NCI-H774 (cell line): Measurements from ENCODE around the gene SSX7.
"Not testable (repeated sequence)": the region's sequence is repeated elsewhere in the genome, so short reads cannot be mapped to it uniquely, and the experiment has no call there.

Experiments
- DNase-seq: peaks from one replicate; lab custom pipeline; 2025; lab: John Stamatoyannopoulos, UW

SSX7 gene

GRCh38 chrX:52654800-52655199 lies at the start of gene SSX7:
Gene SSX7, minus strand, starts transcription at chrX:52654900. Its CDS starts 1,428 bp downstream, at chrX:52653472.
- not testable (repeated sequence) for DNase-seq

- DNase-seq, result not testable (repeated sequence)
Measured at GRCh38 chrX:52692034-52692433, 37.3 kb upstream of the SSX7 start.

- not testable (repeated sequence) for DNase-seq
Measured at GRCh38 chrX:52662218-52662617, 7.5 kb upstream of the SSX7 start.

- not testable (repeated sequence) for DNase-seq
Measured at GRCh38 chrX:52655475-52655874, 775 bp upstream of the SSX7 start.

GRCh38 chrX:52650676-52651075 lies 4.0 kb downstream of the SSX7 start:
- not testable (repeated sequence) for DNase-seq

- not testable (repeated sequence) for DNase-seq
Measured at GRCh38 chrX:52648956-52649355, 5.7 kb downstream of the SSX7 start.

GRCh38 chrX:52628483-52628882 lies 26.2 kb downstream of the SSX7 start:
- DNase-seq, result not testable (repeated sequence)

GRCh38 chrX:52620661-52621060 lies 34.0 kb downstream of the SSX7 start:
- DNase-seq, result not testable (repeated sequence)

GRCh38 chrX:52608961-52609360 lies 45.7 kb downstream of the SSX7 start:
- no peak for DNase-seq

GRCh38 chrX:52603151-52603550 lies 51.5 kb downstream of the SSX7 start:
- not testable (repeated sequence) for DNase-seq

- no peak for DNase-seq
Measured at GRCh38 chrX:52598886-52599285, 55.8 kb downstream of the SSX7 start.

- no peak for DNase-seq
Measured at GRCh38 chrX:52594658-52595057, 60.0 kb downstream of the SSX7 start.
